GM12874 (cell line): Measurements from ENCODE around the gene KCNH4.

Experiments
- CTCF ChIP-seq: IDR thresholded peaks from 2 replicates; pipeline ENCODE4 v1.5.1; 2011; ENCODE audit warnings: low read depth, mild to moderate bottlenecking, control low read depth, low read length, moderate library complexity; ENCODE audit not compliant: insufficient read depth

KCNH4 gene

GRCh38 chr17:42200706-42201457 lies 19.9 kb upstream of the KCNH4 start:
- no peak for TF ChIP-seq CTCF

- no peak for TF ChIP-seq CTCF
Measured at GRCh38 chr17:42199416-42200011, 18.6 kb upstream of the KCNH4 start.

- no peak for TF ChIP-seq CTCF
Measured at GRCh38 chr17:42198897-42199296, 18.0 kb upstream of the KCNH4 start.

GRCh38 chr17:42197564-42198156 lies 16.7 kb upstream of the KCNH4 start:
- TF ChIP-seq CTCF = no peak

GRCh38 chr17:42193969-42194899 lies 13.3 kb upstream of the KCNH4 start, which contains the start of gene GHDC:
GHDC (minus strand) TSS chr17:42194494; CDS start chr17:42193581, 913 bp downstream.
- no peak for TF ChIP-seq CTCF

- no peak for TF ChIP-seq CTCF
Measured at GRCh38 chr17:42193216-42193968, 12.4 kb upstream of the KCNH4 start.
